T-cell (primary cell): ENCODE results near the gene MARF1. TPM values are rescaled to one million over a fixed set of nuclear protein-coding genes. Genes with fewer than 3 reads are reported as not detected.
"Not testable (repeated sequence)": the region's sequence is repeated elsewhere in the genome, so short reads cannot be mapped to it uniquely, and the experiment has no call there.

ENCODE experiments used
- ATAC-seq, 4 experiments: fragments of 200-7000 bp in 3 of 4; fragments of 150-1000 bp in 1 of 4; cut with Tn5 transposase; replicated peaks in 1 of 4; 1 replicate in 3 of 4; 2 replicates in 1 of 4; pipeline ENCODE4 v1.10.0; 2021; ENCODE audit warnings: moderate library complexity in 3 of 4, mild to moderate bottlenecking in 2 of 4, moderate number of reproducible peaks in 1 of 4
- CTCF ChIA-PET, 2 donors: fragments of 300-600 bp; sonication (Branson Sonifier 250); formaldehyde crosslinking; loops; one replicate each; lab custom pipeline; 2022; ENCODE audit warnings: antibody characterized with exemption in 2 of 2; lab: Charles Lee
- POLR2A ChIA-PET, 2 donors: fragments of 300-600 bp; sonication (Branson Sonifier 250); formaldehyde crosslinking; loops; one replicate each; lab custom pipeline; 2022; ENCODE audit warnings: antibody characterized with exemption in 2 of 2; lab: Charles Lee
- DNase-seq, 35 experiments: peaks; one replicate each; pipeline versions ENCODE4 v3.0.0 to v3.0.0-alpha.2; 2013 to 2023
- H3K27ac ChIP-seq: one replicate; pipeline ENCODE4 v1.5.1; 2013; ENCODE audit warnings: low read length
- H3K27me3 ChIP-seq, 2 experiments: replicated peaks in 1 of 2; 1 replicate in 1 of 2; 2 replicates in 1 of 2; pipeline versions ENCODE4 v1.6.1 to v1.7.0; 2013; ENCODE audit warnings: low read length in 1 of 2, mixed read lengths in 1 of 2; ENCODE audit not compliant: control insufficient read depth in 2 of 2, insufficient read depth in 2 of 2; ENCODE audit errors: extremely low read depth in 1 of 2
- H3K36me3 ChIP-seq, 2 donors: 1 replicate in 1 of 2; 2 replicates in 1 of 2; pipeline versions ENCODE4 v1.6.1 to v1.7.0; 2013; ENCODE audit warnings: low read length in 1 of 2; ENCODE audit not compliant: control insufficient read depth in 2 of 2, insufficient read depth in 1 of 2; ENCODE audit errors: extremely low read depth in 1 of 2
- H3K4me1 ChIP-seq, 2 experiments: 1 replicate in 1 of 2; 2 replicates in 1 of 2; pipeline versions ENCODE4 v1.6.1 to v1.7.0; 2013; ENCODE audit warnings: low read length in 2 of 2, mixed read lengths in 1 of 2; ENCODE audit not compliant: insufficient read depth in 2 of 2, control insufficient read depth in 1 of 2; ENCODE audit errors: extremely low read depth in 1 of 2
- H3K4me3 ChIP-seq, 2 donors: 1 replicate in 1 of 2; 2 replicates in 1 of 2; pipeline versions ENCODE4 v1.5.1 to v1.7.0; 2013; ENCODE audit warnings: mild to moderate bottlenecking in 2 of 2, low read length in 1 of 2, moderate library complexity in 1 of 2; ENCODE audit not compliant: control insufficient read depth in 1 of 2; ENCODE audit errors: extremely low read depth in 1 of 2
- H3K9me3 ChIP-seq: 2 replicates; pipeline ENCODE4 v1.7.0; 2013
- H3K27ac Mint-ChIP-seq, 2 donors: one replicate each; pipeline ENCODE4 v1.8.0; 2020 to 2021; ENCODE audit warnings: mild to moderate bottlenecking in 2 of 2, mixed read lengths in 2 of 2
- H3K27me3 Mint-ChIP-seq, 2 donors: one replicate each; pipeline ENCODE4 v1.8.0; 2021 to 2022; ENCODE audit warnings: mixed read lengths in 2 of 2
- H3K36me3 Mint-ChIP-seq: one replicate; pipeline ENCODE4 v1.8.0; 2021; ENCODE audit warnings: mixed read lengths
- H3K4me1 Mint-ChIP-seq, 3 donors: one replicate each; pipeline ENCODE4 v1.8.0; 2020 to 2022; ENCODE audit warnings: mixed read lengths in 3 of 3, mild to moderate bottlenecking in 1 of 3
- H3K4me3 Mint-ChIP-seq, 3 donors: one replicate each; pipeline ENCODE4 v1.8.0; 2020 to 2022; ENCODE audit warnings: mild to moderate bottlenecking in 3 of 3, mixed read lengths in 3 of 3, moderate library complexity in 3 of 3
- H3K9me3 Mint-ChIP-seq, 3 donors: one replicate each; pipeline ENCODE4 v1.8.0; 2020 to 2022; ENCODE audit warnings: mixed read lengths in 3 of 3
- WGBS: methylation state at CpG from one replicate; pipeline ENCODE4 v1.1.5; 2013; ENCODE audit warnings: missing lambda C conversion rate; ENCODE audit not compliant: insufficient coverage; 5-methylcytosine and 5-hydroxymethylcytosine counted together
- total RNA-seq, 35 experiments: library from RNA in 6 of 35; stranded (reverse) in 6 of 35; fragments of 120-200 nt in 1 of 35; gene quantifications; one replicate each; pipeline versions ENCODE4 v1.2.1 to v1.2.4 and lab custom pipeline; 2013 to 2026

MARF1 gene
- total RNA-seq, 5 donors from 2014 or later (not counting 1 experiment from before 2014, with no cell fraction given) = 151 to 180 (median 177) TPM

GRCh38 chr16:15646557-15647293, 3.8 kb upstream of the MARF1 start:
- H3K36me3 ChIP-seq, H3K27me3 ChIP-seq, H3K9me3 ChIP-seq, ATAC-seq, H3K27ac ChIP-seq, H3K27ac Mint-ChIP-seq, DNase-seq, POLR2A ChIA-PET, H3K9me3 Mint-ChIP-seq, H3K27me3 Mint-ChIP-seq, H3K4me3 ChIP-seq, H3K36me3 Mint-ChIP-seq, H3K4me3 Mint-ChIP-seq: not testable (repeated sequence)
- H3K4me1 Mint-ChIP-seq = peaks cover 30 to 36% (median 31%) of the 10 kb centered on the region in 3 donors
- CTCF ChIA-PET = interaction anchor here in 1 of 2 donors (0.7 kb wide), 1 partner anchor 24 kb away, joined by 3 read pairs; no protein-coding TSS in a partner anchor
- WGBS = 79% methylated on average over 11 of the region's 13 CpGs
- peaks cover 22 to 29% of the 10 kb centered on the region in 2 experiments for H3K4me1 ChIP-seq

GRCh38 chr16:15644962-15645465, 2.1 kb upstream of the MARF1 start:
- peaks cover 23 to 30% of the 10 kb centered on the region in 2 experiments for H3K4me1 ChIP-seq
- H3K27me3 ChIP-seq, H3K9me3 ChIP-seq, POLR2A ChIA-PET, H3K27ac Mint-ChIP-seq, ATAC-seq, H3K9me3 Mint-ChIP-seq, H3K36me3 Mint-ChIP-seq, H3K4me3 ChIP-seq, H3K27me3 Mint-ChIP-seq, CTCF ChIA-PET, H3K36me3 ChIP-seq, H3K4me3 Mint-ChIP-seq, DNase-seq, H3K27ac ChIP-seq: not testable (repeated sequence)
- H3K4me1 Mint-ChIP-seq = peaks cover 37 to 40% (median 38%) of the 10 kb centered on the region in 3 donors
- 100% methylated on average over 2 of the region's 10 CpGs for WGBS

DNA sequence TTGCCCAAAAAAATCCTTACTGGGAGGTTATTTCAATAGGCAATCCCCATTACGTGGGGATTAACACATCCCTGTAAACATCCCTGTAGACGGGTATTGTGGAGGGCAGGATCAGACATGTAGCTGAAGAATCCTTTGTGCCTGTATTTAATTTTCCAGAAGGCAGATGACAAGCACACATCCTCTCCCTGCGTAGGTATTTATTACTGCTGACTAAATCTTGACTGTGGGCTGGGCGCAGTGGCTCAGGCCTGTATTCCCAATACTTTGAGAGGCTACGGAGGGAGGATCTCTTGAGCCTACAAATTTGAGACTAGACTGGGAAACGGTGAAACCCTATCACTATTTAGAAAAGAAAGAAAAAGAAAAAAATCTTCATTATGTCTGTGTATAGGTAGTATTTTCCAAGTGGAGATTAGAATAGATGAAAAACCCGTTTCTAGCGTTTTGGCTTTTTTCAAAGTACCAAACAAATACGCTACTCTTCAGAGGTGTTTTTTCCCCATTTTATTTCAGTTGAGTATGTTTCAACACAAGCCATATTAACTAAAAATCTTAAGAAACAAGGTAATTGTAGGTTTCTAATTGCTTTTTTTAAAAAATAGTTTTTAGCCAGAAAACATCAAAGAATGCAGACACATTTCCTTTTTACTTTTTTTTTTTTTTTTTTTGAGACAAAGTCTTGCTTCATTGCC, 1.5 kb upstream of the MARF1 start:
- DNase-seq = no peak
- no peaks in the 10 kb centered on the region for H3K27me3 Mint-ChIP-seq
- H3K4me1 Mint-ChIP-seq = peaks cover 39 to 41% (median 40%) of the 10 kb centered on the region in 3 donors
- peak overlapping the region; percentile 39 to 94 (median 83) for H3K4me3 Mint-ChIP-seq
- H3K9me3 ChIP-seq = no peaks in the 10 kb centered on the region
- H3K36me3 Mint-ChIP-seq = peaks cover 3% of the 10 kb centered on the region
- H3K27me3 ChIP-seq = no peaks in the 10 kb centered on the region
- ChIA-PET CTCF (interaction anchor here in 1 of 2 donors (0.9 to 1.8 kb wide), 3 partner anchors 8 to 110 kb away, joined by 3 to 7 read pairs (median 3); no protein-coding TSS in a partner anchor), POLR2A (interaction anchor here (0.5 to 1.1 kb wide), 4 partner anchors 9 to 45 kb away, joined by 3 to 4 read pairs (median 3); no protein-coding TSS in a partner anchor)
- H3K27ac ChIP-seq = peak overlapping the region; percentile 100
- H3K4me3 ChIP-seq = no peak overlapping the region
- peaks cover 19 to 28% of the 10 kb centered on the region in 2 experiments for H3K4me1 ChIP-seq
- WGBS = no CpG with 5 or more reads among the region's 9 CpGs
- H3K36me3 ChIP-seq = peaks cover 0 to 4% of the 10 kb centered on the region in 2 donors
- ATAC-seq = no peak
- peak overlapping the region; percentile 97 to 98 for H3K27ac Mint-ChIP-seq
- no peaks in the 10 kb centered on the region for H3K9me3 Mint-ChIP-seq

DNA sequence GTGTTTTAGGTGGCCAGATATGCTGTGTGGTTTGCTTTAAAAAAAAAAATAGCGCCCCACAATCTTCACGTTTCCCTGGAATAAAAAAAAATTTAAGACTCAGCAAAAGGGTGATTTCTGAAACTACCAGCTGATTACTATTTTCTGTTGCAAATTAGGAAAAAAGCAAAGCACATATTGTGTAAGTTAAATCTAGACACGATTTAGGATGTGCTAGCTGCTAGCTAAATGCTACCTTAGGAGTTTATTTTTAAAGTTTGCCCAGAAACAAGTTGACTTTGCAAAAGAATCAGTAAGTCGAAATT, 944 bp upstream of the MARF1 start:
- no peak for DNase-seq
- H3K4me3 ChIP-seq = peak overlapping the region; percentile 68 to 90
- ChIA-PET CTCF (interaction anchor here in 1 of 2 donors (0.9 to 1.8 kb wide), 6 partner anchors 9 to 110 kb away, joined by 3 to 7 read pairs (median 4); no protein-coding TSS in a partner anchor), POLR2A (interaction anchor here (0.5 to 1.1 kb wide), 6 partner anchors 10 to 45 kb away, joined by 3 to 4 read pairs (median 3); no protein-coding TSS in a partner anchor)
- Mint-ChIP-seq H3K4me3 (peak overlapping the region; percentile 83 to 94 (median 91)), H3K4me1 (peaks cover 43 to 44% (median 43%) of the 10 kb centered on the region in 3 donors), H3K27me3 (no peaks in the 10 kb centered on the region), H3K9me3 (no peaks in the 10 kb centered on the region), H3K27ac (peak overlapping the region; percentile 97 to 98), H3K36me3 (peaks cover 7% of the 10 kb centered on the region)
- H3K4me1 ChIP-seq = peaks cover 19 to 28% of the 10 kb centered on the region in 2 experiments
- peaks cover 0 to 5% of the 10 kb centered on the region in 2 donors for H3K36me3 ChIP-seq
- H3K27me3 ChIP-seq = no peaks in the 10 kb centered on the region
- H3K9me3 ChIP-seq = no peaks in the 10 kb centered on the region
- H3K27ac ChIP-seq = peak overlapping the region; percentile 100
- ATAC-seq = no peak
- no CpG with 5 or more reads among the region's 4 CpGs for WGBS

GRCh38 chr16:15642557-15643047, 352 bp downstream of the MARF1 start:
- peak; percentile 67 to 75 (median 72) for ATAC-seq
- ChIA-PET POLR2A (interaction anchor here (0.6 to 1.0 kb wide), 12 partner anchors 8 to 52 kb away, joined by 3 to 18 read pairs (median 4); no protein-coding TSS in a partner anchor), CTCF (interaction anchor here (0.6 to 1.8 kb wide), 13 partner anchors 8 to 480 kb away, joined by 3 to 9 read pairs (median 5); partner anchors contain the start of gene CEP20 (in 1 of the 2))
- peaks cover 54% of the 10 kb centered on the region in 3 donors for H3K4me1 Mint-ChIP-seq
- Histone ChIP-seq H3K27me3 (no peaks in the 10 kb centered on the region), H3K4me3 (peak overlapping the region; percentile 84 to 90), H3K9me3 (no peaks in the 10 kb centered on the region), H3K4me1 (peaks cover 19 to 33% of the 10 kb centered on the region in 2 experiments), H3K36me3 (peaks cover 0 to 17% of the 10 kb centered on the region in 2 donors), H3K27ac (peak overlapping the region; percentile 85)
- H3K36me3 Mint-ChIP-seq = peaks cover 16% of the 10 kb centered on the region
- H3K27me3 Mint-ChIP-seq = no peaks in the 10 kb centered on the region
- H3K4me3 Mint-ChIP-seq = peak overlapping the region; percentile 83 to 94 (median 91)
- peak overlapping the region; percentile 97 to 98 for H3K27ac Mint-ChIP-seq
- peak; percentile 69 to 88 (median 80) for DNase-seq
- WGBS = 1% methylated on average over 16 of the region's 23 CpGs
- H3K9me3 Mint-ChIP-seq = no peaks in the 10 kb centered on the region
